HCT116 (cell line): ENCODE results near the gene HOOK1.

Experiments used
- EZH2 ChIP-seq: fragments of 200-600 bp; sonication (generic); IDR thresholded peaks from 2 replicates; pipeline ENCODE4 v1.6.1; 2017; ENCODE audit warnings: antibody characterized with exemption, mixed run types
- POLR2A ChIP-seq: IDR thresholded peaks from 2 replicates; pipeline ENCODE4 v1.7.0; 2011; ENCODE audit warnings: borderline replicate concordance; ENCODE audit not compliant: insufficient read depth, insufficient read length; ENCODE audit errors: extremely low read depth
- SRF ChIP-seq: IDR thresholded peaks from 2 replicates; pipeline ENCODE4 v1.6.1; 2012; ENCODE audit warnings: low read depth
- ZFX ChIP-seq: fragments of 450-650 bp; IDR thresholded peaks from 2 replicates; pipeline ENCODE4 v1.6.1; 2017
- ZNF274 ChIP-seq: fragments of 200-500 bp; sonication (Bioruptor generic); IDR thresholded peaks from 2 replicates; pipeline ENCODE4 v1.6.1; 2014; ENCODE audit warnings: mild to moderate bottlenecking, low read depth, low read length, inconsistent platforms
- TF ChIP-seq, protein P1 (sequence below), 3 experiments: fragments of 200-600 bp in 1 of 3; sonication (generic) in 1 of 3; IDR thresholded peaks in 2 of 3; conservative IDR thresholded peaks in 1 of 3; 2 replicates each; pipeline ENCODE4 v1.5.1; 2012 to 2017; ENCODE audit warnings: low read depth in 2 of 3, low read length in 2 of 3, antibody characterized with exemption in 1 of 3, borderline replicate concordance in 1 of 3, control low read depth in 1 of 3, mild to moderate bottlenecking in 1 of 3, mixed read lengths in 1 of 3, mixed run types in 1 of 3, moderate library complexity in 1 of 3; ENCODE audit not compliant: insufficient read depth in 1 of 3
- TF ChIP-seq, protein P2 (sequence below): IDR thresholded peaks from 2 replicates; pipeline ENCODE4 v1.6.1; 2012
- TF ChIP-seq, protein P3 (sequence below): IDR thresholded peaks from 2 replicates; pipeline ENCODE4 v1.6.1; 2012

DNA sequence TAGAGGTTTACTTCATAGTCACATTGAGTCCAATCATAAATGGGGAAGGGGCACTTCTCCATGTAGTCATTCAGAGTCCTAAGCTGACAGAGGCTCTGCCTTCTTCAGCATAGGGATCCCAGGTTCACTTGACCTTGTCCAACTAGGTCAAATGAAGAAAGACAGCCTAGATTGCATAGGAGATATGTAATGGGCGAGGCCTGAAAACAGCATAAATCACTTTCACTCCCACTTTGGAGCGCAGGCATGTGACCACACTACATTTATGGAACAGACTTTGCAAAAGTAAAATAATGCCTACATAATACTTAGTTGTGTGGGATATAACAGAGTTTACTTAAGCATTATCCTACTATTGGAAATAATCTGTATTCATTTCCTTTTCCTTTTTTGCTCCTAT lies 51.7 kb downstream of the HOOK1 start:
- TF ChIP-seq, protein P1, sequence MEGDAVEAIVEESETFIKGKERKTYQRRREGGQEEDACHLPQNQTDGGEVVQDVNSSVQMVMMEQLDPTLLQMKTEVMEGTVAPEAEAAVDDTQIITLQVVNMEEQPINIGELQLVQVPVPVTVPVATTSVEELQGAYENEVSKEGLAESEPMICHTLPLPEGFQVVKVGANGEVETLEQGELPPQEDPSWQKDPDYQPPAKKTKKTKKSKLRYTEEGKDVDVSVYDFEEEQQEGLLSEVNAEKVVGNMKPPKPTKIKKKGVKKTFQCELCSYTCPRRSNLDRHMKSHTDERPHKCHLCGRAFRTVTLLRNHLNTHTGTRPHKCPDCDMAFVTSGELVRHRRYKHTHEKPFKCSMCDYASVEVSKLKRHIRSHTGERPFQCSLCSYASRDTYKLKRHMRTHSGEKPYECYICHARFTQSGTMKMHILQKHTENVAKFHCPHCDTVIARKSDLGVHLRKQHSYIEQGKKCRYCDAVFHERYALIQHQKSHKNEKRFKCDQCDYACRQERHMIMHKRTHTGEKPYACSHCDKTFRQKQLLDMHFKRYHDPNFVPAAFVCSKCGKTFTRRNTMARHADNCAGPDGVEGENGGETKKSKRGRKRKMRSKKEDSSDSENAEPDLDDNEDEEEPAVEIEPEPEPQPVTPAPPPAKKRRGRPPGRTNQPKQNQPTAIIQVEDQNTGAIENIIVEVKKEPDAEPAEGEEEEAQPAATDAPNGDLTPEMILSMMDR (IDR thresholded peaks at IDR 0.05 in 2 of 3, conservative IDR thresholded peaks at IDR 0.05 in 1 of 3; ENCODE audit: borderline replicate concordance in 1 of 3, insufficient read depth in 1 of 3, low read depth in 2 of 3, low read length in 2 of 3), result no peak
- TF ChIP-seq ZFX (no peak), ZNF274 (no peak), POLR2A (no peak), SRF (no peak), EZH2 (no peak)
- TF ChIP-seq, protein P2, sequence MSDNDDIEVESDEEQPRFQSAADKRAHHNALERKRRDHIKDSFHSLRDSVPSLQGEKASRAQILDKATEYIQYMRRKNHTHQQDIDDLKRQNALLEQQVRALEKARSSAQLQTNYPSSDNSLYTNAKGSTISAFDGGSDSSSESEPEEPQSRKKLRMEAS, result no peak
- TF ChIP-seq, protein P3, sequence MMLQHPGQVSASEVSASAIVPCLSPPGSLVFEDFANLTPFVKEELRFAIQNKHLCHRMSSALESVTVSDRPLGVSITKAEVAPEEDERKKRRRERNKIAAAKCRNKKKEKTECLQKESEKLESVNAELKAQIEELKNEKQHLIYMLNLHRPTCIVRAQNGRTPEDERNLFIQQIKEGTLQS, result no peak
